Measurements from ENCODE around the gene EHMT1.

Gene EHMT1

DNA sequence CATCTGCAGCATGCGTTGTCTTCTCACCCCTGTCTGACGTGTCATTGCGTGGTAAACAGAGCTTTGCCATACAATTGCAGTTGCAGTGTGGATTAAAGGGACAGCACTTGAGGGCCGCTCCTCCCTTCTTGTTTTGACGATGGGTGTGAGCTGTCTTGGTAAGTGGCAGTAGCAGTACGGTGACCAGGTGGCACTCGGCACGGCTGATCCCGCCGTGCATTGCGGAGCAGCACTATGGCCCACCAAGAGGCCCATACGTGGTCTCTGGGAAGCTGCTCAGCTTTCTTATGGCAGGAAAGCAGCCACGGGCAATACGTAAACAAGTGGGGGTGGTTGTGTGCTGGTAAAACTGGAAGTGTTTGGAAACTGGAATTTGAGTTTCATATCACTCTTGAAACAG, 25.1 kb downstream of the EHMT1 start:
- DNase-seq (ENCODE audit: low read depth in 2 of 2, low spot score in 1 of 2), result no peak

DNA sequence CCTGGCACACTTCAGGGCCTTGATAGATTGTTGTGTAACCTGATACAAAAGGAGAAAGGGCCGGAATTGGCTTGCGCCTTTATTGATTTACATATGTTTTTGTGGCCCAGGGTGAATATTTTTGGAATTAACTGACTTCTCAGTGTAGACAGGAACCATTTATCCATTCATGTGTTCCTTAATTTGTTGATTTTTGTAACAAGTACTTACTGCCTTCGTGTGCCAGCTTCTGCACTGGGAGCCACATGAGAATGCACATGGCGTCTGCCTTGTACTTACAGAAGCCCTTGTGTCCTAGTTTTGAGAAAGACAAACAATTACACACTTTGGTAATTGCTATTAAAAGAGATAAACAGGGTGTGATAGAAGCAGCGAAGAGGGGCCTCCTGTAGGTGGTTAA, 26.4 kb downstream of the EHMT1 start:
- DNase-seq (ENCODE audit: low read depth in 2 of 2, low spot score in 1 of 2), result no peak

- DNase-seq (ENCODE audit: low read depth in 2 of 2, low spot score in 1 of 2), result no peak
Observed at GRCh38 chr9:137646341-137646740, 27.5 kb downstream of the EHMT1 start.

- no peak for DNase-seq (ENCODE audit: low read depth in 2 of 2, low spot score in 1 of 2)
Observed at GRCh38 chr9:137647096-137647714, 28.4 kb downstream of the EHMT1 start.

DNA sequence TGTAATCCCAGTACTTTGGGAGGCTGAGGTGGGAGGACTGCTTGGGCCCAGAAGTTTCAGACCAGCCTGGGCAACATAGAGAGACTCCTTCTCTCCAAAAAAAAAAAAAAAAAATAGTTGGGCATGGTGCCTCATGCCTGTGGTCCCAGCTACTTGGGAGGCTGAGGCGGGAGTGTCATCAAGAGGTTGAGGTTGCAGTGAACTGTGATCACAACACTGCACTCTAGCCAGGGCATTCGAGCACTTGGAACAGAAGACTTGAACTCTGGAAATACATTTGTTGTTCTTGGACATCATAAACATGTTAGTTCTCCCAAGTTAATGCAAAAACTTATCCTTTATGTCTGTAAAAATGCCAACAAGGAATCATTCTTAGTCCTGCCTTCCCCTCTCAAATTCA, 29.6 kb downstream of the EHMT1 start:
- no peak for DNase-seq (ENCODE audit: low read depth in 2 of 2, low spot score in 1 of 2)

DNA sequence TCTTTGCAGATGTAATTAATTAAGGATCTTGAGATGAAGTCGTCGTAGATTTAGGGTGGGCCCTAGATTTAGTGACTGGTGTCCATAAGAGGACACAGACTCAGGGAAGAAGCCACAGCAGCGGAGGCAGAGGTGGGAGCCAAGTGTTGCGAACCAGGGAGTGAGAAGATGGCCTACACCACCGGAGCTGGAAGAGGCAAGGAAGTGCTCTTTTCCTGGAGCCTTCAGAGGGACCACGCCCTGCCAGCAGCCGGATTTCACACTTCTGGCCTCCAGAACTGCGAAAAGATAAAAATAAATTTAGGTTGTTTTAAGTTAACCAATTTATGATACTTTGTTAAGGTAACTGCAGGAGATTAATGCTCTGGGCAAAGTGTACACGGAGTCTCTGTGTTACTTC, 30.7 kb downstream of the EHMT1 start:
- DNase-seq (ENCODE audit: low read depth in 2 of 2, low spot score in 1 of 2), result no peak

DNA sequence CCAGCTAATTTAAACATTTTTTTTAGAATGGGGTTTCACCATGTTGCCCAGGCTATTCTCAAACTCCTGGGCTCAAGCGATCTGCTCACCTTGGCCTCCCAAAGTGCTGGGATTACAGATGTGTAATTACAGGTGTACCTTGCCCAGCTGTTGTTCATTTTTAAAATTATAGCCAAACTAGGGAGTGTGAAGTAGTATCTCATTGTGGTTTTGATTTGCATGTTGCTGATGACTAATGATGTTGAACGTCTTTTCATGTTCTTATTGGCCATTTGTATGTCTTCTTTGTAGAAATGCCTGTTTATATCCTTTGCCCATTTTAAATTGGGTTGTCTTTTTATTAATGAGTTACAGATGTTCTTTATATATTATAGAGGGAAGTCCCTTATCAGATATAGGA, 31.5 kb downstream of the EHMT1 start:
- no peak for DNase-seq (ENCODE audit: low read depth in 2 of 2, low spot score in 1 of 2)

GRCh38 chr9:137650779-137651178, 32.0 kb downstream of the EHMT1 start:
- DNase-seq (ENCODE audit: low read depth in 2 of 2, low spot score in 1 of 2), result no peak

GRCh38 chr9:137656416-137656815, 37.6 kb downstream of the EHMT1 start:
- no peak for DNase-seq (ENCODE audit: low read depth in 2 of 2, low spot score in 1 of 2)

- no peak for DNase-seq (ENCODE audit: low read depth in 2 of 2, low spot score in 1 of 2)
Observed at GRCh38 chr9:137657606-137658005, 38.8 kb downstream of the EHMT1 start.

DNA sequence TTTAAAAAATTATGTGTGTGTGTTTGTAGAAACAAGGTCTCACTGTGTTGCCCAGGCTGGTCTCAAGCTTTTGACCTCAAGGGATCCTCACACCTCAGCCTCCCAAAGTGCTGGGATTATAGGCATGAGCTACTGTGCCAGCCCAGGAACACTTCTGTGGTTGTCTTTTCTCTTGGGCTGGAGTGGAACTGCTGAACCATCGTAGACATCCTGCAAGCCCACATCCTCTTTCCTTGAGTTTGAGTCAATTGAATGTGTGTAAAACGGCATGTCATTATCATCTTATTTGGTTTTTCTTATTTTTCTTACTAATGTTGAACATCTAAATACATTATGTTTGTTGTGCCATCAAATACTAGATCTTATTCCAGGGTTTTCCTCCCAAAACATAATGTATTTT, 40.0 kb downstream of the EHMT1 start:
- no peak for DNase-seq (ENCODE audit: low read depth in 2 of 2, low spot score in 1 of 2)

DNA sequence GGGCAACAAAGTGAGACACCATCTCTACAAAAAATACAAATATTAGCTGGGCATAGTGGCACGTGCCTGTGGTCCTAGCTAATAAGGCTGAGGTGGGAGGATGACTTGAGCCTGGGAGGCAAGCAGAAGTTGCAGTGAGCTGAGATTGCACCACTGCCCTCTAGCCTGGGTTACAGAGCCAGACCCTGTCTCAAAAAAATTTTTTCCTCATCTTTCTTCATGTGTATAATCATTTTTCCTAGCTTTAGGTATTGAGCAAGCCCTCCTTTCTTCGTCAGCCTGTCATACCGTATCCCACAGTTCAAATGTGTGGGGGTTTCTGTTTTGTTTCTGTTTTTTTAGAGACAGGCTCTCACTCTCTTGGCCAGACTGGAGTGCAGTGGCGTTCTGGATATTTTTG, 41.3 kb downstream of the EHMT1 start:
- DNase-seq (ENCODE audit: low read depth in 2 of 2, low spot score in 1 of 2), result no peak

- DNase-seq (ENCODE audit: low read depth in 2 of 2, low spot score in 1 of 2), result no peak
Observed at GRCh38 chr9:137663584-137663983, 44.8 kb downstream of the EHMT1 start.

DNA sequence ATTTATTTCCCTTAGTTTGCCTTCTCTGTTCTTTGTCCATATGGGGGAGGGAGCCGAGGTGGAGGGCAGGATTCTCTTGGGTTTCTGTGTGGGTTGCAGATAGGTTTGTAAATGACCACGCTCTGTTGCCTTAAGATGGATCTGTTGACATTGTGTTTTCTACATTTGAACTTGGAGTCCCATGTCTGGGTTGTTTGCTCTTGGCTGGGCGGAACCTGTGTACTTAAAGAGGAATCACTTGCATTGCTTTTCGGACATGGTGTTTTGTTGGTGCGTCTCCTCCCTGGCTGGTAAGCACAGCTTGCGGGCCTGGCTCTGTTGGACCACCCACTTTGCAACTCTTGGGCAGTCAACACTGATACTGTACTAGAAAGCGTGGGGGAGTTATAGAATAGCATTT, 45.9 kb downstream of the EHMT1 start:
- no peak for DNase-seq (ENCODE audit: low read depth in 2 of 2, low spot score in 1 of 2)

DNA sequence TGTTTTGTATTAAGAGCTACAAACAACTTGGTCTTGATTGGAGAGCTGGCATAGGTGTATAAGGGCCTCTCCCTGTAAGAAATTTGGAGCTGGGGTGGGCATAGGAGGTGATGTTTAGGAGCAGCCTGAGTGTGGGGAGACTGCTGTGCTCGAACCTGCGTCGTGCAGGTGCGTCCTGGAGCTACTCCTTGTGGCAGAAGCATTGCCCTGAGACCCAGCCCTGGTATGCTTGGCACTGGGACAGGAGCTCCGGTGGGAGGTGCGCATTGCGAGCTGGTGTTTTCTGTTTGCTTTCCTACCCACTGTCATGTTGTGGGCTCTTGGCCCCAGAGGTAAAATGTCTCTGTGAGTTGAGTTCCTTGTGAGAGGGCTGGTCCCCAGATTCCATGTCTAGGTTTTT, 46.4 kb downstream of the EHMT1 start:
- DNase-seq (ENCODE audit: low read depth in 2 of 2, low spot score in 1 of 2), result no peak

GRCh38 chr9:137665697-137666512, 47.1 kb downstream of the EHMT1 start:
- no peak for DNase-seq (ENCODE audit: low read depth in 2 of 2, low spot score in 1 of 2)

- DNase-seq (ENCODE audit: low read depth in 2 of 2, low spot score in 1 of 2), result no peak
Observed at GRCh38 chr9:137666513-137666822, 47.7 kb downstream of the EHMT1 start.

DNA sequence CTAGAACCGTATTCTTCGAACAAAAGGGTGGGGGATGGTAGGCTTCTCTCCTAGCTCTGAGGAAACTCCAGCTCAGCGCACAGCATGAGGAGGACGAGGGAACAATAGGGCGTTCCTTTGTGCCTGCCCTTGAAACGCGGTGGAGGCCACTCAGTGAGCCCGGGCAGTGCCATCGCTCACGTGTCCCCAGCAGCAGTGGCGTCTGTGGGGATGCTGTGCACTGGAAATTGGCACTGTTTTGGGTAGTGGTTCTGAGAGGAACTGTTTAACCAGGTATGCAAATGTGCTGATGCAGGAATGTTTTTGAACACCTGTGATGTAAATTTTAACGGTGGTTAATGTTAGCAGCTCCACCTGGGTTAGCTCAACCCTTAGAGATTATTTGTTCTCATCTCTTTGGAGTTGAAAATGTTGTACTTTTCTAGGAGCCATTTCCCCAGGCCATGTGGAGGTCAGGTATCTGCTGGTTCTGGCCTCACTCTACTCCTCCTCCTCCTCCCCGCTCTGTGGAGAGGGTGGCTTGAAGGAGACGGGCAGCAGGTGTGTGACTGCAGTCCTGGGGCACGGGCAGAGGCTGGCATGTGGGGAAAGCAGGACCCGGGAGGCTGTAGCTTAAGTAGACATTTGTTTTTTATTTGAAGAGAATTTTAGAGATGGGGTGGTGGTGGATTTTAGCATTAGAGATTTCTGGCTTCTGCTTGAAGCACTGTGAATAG, 48.3 kb downstream of the EHMT1 start:
- no peak for DNase-seq (ENCODE audit: low read depth in 2 of 2, low spot score in 1 of 2)

DNA sequence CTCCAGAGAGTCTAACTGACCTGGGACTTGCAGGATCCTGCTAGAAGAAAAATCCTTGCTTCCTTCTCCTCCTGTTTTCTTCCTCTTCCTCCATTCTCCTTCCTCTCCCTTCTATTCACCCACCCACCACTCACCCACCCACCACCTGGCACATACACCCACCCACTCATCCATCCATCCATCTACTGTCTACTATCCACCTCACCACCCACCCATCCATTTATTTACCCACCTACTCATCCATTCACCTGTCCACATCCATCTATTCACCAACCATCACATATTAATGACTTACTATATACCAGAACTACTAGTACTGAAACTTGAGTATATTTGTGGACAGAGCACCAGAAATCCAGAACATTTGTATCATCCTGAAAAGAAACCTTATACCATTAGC, 49.4 kb downstream of the EHMT1 start:
- DNase-seq (ENCODE audit: low read depth in 2 of 2, low spot score in 1 of 2), result no peak

DNA sequence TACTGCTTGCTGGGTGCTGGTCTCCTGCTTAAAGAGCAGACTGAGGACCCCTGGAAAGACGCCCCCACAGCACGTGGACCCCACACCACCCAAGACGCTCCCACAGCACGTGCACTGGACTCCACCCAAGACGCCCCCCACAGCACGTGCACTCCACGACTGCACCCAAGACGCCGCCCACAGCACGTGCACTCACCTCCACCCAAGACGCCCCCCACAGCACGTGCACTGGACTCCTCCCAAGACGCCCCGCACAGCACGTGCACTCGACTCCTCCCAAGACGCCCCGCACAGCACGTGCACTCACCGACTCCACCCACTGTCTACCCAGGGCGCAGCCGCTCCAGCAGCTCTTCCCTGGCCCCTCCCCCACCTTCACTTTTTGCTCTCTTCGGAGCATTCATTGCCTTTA, 50.5 kb downstream of the EHMT1 start:
- no peak for DNase-seq (ENCODE audit: low read depth in 2 of 2, low spot score in 1 of 2)

DNA sequence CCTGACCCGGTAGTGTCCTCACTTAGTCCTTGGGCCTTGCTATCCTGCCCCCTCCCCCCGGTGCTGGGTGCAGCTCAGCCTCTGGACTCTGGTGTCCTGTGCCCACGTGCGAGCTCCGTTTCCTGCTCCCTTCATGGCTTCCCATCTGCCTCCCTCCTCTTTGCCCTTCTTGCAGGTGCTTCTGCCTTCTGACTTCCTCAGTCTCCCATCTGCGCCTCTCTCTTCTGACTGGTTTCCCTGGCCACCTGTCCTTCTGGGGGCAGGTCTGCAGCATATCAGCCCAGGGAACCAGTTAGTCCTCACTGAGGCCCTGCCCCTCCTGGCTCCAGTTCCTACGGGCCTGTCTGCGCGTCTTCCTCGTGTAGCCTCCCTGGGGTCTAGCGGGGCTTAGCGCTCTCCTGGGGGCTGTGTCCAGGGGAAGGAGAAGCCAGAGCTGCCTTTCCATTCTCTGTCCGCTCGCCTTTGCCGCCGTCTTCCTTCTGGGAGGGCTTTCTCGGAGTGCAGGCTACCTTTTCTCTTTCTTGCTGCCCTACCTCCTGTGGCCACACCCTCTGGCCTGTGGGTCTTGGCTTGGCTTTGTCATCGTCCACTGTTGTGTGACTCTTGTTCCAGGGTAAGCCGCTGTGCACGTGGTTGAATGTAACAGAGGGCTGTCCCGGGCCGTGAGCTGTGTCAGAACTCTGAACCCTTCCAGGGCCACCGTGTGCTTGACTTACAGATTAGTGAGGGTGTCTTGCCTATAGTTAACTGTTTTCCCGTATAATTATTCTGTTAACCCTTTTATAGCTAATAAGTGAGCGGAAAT, 51.8 kb downstream of the EHMT1 start:
- no peak for DNase-seq (ENCODE audit: low read depth in 2 of 2, low spot score in 1 of 2)

DNA sequence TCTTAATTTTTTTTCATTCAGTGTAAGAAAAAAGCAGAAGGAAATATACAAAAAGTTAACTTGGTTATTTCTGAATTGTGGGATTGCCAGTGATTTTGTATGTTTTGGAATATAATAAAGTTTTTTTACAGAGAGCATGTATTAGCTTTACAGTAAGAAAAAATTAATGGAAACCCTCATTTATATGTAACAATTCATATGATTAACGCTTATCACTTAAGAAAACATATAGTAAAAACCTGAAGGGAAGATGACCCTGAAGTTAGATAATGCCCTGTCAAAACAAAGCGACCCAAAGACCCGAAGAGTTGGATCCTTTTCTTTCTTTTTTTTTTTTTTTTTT, 52.4 kb downstream of the EHMT1 start:
- DNase-seq (ENCODE audit: low read depth in 2 of 2, low spot score in 1 of 2), result no peak

All from stimulated activated CD8-positive, alpha-beta memory T cell treated with anti-CD3 and anti-CD28 coated beads, Interleukin-4, amount 100 ng/mL, for 1 hour (primary cell).